ENCODE results near the gene DACH1.

DACH1 gene

GRCh38 chr13:71771144-71771543, 95.9 kb downstream of the DACH1 start:
- DNase-seq, result no peak

DNA sequence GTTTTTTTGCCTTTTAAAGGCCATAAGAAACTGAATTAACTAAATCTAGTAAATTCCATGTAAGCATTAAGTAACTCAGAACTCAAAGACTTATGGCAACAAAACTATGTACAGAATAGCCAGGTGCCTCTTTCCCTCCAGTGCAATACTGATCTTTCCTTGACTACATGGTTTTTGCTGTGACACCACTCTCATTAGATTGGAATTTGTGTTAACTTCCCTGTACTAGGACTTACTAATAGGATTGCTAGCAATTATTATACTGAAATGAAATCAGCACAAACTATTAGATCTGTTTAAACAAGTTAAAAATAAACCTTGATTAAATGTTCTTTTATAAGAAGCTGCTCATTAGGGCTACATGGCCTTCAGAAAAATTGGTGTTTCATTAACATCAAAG, 96.3 kb downstream of the DACH1 start:
- no peak for DNase-seq

GRCh38 chr13:71768881-71769280, 98.1 kb downstream of the DACH1 start:
- DNase-seq, result no peak

GRCh38 chr13:71759651-71760511, 107.1 kb downstream of the DACH1 start:
- DNase-seq, result no peak

GRCh38 chr13:71758828-71759227, 108.2 kb downstream of the DACH1 start:
- DNase-seq, result no peak

DNA sequence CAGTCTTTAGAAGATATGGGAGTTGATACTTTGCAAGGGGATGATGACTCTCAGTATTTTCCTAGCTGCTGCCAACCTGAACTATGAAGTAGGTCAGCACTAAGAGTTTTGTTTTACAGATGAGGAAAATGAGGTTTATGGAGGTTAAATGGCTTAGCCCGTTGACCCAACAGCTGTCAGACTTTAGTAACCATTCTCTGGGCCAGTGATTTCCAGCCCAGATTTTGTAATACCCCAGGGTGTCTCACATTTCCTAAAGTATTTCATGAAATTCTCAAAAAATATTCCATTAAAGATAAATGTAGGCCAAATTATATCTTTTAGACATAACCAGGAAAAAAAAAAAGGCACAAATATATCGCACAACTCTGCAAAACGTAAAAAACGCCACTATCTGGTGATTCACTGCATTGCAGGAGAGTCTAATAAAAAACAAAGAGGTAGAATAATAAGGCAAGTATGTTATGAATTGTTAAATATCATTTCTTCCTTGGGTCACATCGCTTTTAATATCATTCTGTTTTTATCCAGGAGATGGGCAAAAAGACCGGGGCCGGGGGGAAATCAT, 112.5 kb downstream of the DACH1 start:
- no peak for DNase-seq

DNA sequence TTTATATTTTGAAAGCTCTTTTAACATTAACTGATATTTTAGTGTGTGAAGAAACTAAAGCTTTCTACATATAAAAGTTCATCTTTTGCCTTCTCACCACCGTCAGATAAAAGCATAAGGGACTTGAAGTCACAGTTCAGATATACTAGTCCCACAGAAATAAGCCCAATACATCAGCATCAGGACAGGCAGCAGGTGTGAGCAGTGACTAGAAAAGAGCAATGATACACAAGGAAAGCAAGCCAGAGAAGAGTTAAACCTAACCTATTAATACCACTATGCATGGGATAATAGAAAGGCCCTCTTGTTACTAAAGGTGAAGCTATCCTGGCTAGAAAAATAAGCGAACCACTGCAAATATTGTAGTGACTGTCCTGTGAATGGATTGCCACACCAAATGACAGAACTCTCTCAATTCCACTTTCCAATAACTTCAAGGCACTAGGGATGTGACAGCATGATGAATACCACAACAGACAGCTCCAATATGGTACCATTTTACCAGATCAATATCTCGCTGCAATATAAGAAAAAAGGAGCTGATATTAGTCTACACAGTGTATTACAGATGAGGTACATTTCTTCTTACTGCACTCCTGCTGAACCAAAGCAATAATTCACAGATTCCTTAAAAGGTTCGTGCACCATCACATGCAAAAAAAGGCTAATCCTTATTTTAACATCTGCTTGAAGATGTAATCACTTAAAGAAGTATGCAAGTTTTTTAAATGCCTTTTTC, 114.1 kb downstream of the DACH1 start:
- no peak for DNase-seq

DNA sequence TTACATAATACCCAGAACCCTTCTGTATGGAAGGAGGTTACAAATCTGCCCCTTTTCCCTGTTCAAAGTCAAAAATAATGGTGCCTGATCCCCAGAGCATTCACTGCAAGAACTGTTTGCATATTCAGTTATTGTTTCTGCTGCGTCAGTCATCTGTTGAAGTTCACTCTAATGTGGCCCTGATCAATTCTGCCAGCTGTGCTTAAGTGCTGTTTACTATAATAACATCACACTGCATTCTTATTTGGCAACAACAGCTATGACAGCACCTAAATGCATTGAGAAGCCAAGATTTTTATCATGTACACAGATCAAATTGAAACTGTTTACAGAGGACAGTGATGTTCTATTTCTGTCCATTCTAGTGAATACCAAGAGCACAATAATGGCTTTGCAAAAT, 115.9 kb downstream of the DACH1 start:
- no peak for DNase-seq

DNA sequence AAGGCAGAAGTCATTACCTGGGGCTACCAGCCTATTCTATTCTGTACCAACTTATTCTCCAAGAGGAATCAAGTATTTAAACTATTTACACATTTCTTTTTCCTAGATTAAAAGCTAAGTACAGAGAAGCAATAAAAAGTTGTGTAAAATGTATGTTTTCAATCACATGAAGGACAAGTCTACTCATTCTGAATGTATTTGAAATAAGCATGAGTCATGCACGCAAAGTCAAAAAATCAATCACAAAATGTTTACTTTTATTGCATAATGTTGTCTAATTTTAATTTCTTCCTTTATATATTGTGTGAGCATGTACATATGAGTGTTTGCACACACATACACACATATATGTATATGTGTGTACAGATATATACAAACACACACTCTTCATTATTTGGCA, 136.7 kb downstream of the DACH1 start:
- DNase-seq, result no peak

GRCh38 chr13:71729441-71729840, 137.6 kb downstream of the DACH1 start:
- no peak for DNase-seq

- DNase-seq, result no peak
Observed at GRCh38 chr13:71727662-71728061, 139.3 kb downstream of the DACH1 start.

GRCh38 chr13:71727042-71727441, 140.0 kb downstream of the DACH1 start:
- DNase-seq, result no peak

GRCh38 chr13:71722206-71722605, 144.8 kb downstream of the DACH1 start:
- no peak for DNase-seq

DNA sequence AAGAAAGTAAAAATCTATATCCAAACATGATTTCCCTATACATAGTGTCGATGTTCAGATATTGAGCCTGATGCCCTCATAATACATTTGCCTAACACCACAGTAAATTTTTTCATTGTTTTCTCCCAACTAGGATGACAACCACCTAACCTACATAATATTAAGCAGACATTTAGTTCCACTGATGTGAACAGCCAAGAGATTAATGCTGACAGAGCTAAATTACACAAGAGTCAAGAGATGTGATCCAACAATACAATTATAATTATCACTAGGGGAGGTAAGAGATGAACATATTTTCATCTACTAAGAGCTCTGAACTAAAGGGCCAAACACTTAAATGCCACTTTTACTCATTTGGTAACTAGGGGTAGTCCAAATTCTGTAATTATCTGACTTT, 145.9 kb downstream of the DACH1 start:
- no peak for DNase-seq

DNA sequence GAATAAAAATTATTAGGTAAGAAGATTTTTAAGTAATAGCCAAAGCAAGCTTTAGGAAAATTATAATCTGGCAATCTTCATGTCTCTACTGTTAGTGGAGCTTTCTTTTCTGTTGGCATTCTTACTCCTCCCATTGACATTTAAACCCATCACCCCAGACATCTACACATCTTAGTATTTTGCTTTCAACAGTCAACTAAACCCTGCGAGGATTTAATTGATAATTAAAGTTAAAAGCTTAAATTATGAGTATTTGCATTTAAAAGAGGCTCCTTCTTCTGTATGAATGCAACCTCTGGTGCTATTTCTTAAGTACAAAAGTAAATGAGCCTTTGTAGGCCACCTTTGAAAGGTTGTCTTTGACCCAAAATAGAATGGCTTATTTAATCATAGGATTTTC, 148.1 kb downstream of the DACH1 start:
- no peak for DNase-seq

DNA sequence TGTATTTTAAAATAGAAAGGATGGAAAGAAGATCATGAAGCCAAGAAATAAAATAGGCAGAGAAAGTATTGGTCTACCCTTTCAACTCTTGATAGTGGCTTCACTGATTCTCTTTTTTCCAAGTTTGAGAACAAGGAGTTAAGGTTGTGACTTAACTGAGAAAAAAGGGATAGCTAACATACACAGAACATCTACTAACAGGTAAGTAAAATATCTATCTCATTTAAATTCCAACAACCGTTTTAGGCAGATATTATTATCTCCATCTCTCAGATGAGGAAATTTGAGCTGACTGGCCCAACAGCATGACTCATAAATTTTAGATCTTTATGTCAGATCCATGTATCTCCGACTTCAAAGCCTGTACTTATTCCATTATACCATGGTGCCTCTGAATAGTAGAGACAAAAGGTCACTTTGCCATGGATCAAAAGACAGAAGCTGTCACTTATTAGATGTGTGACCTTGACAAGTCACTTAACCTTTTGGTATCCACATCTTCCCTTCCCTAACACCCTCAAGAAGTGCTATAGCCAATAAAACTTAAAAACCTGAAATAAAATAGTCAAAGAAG, 152.1 kb downstream of the DACH1 start:
- no peak for DNase-seq

- no peak for DNase-seq
Observed at GRCh38 chr13:71712988-71713653, 153.9 kb downstream of the DACH1 start.

DNA sequence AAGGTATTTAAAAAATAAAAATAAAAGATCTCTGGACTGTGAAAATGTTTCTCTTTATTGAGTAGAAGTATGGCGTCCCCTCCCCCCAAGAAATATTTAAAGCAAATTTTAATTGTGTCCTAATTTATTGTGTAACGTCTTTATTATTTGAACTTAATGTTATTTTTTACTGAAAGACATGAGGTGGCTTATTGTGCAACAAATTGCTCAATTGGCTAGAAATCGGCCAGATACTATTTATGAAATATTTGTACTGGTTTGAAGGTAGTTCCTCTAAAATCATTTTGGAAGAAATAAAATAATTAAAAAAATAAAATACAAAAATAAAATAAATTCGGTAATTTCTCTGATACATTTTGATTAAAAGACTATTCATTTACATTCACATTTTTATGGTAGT, 162.3 kb downstream of the DACH1 start:
- no peak for DNase-seq

- DNase-seq, result no peak
Observed at GRCh38 chr13:71703138-71703537, 163.9 kb downstream of the DACH1 start.

GRCh38 chr13:71702253-71702652, 164.8 kb downstream of the DACH1 start:
- no peak for DNase-seq

- no peak for DNase-seq
Observed at GRCh38 chr13:71701741-71702140, 165.3 kb downstream of the DACH1 start.

- no peak for DNase-seq
Observed at GRCh38 chr13:71699342-71699741, 167.7 kb downstream of the DACH1 start.

- DNase-seq, result no peak
Observed at GRCh38 chr13:71695662-71696061, 171.3 kb downstream of the DACH1 start.
